ENCODE data around the gene ZMIZ1. TPM values are rescaled to one million over a fixed set of nuclear protein-coding genes. Genes with fewer than 3 reads are reported as not detected.

Gene ZMIZ1
- total RNA-seq, 2 donors from 2014 or later = 27.2 to 42.2 TPM

GRCh38 chr10:79333513-79333912 lies 264.7 kb downstream of the ZMIZ1 start:
- no peaks in the 10 kb centered on the region for H3K9me3 ChIP-seq
- intact Hi-C loops (cut with DNase I) = no loop called here
- no peak overlapping the region for H3K27ac ChIP-seq
- H3K27me3 ChIP-seq = no peaks in the 10 kb centered on the region
- ATAC-seq (no peak), DNase-seq (no peak)
- no peak overlapping the region for H3K4me3 ChIP-seq
- no peaks in the 10 kb centered on the region for H3K36me3 ChIP-seq (replicated peaks in 1 of 2; ENCODE audit: insufficient read depth in 1 of 2, low read depth in 2 of 2)
- TF ChIP-seq, protein P1, sequence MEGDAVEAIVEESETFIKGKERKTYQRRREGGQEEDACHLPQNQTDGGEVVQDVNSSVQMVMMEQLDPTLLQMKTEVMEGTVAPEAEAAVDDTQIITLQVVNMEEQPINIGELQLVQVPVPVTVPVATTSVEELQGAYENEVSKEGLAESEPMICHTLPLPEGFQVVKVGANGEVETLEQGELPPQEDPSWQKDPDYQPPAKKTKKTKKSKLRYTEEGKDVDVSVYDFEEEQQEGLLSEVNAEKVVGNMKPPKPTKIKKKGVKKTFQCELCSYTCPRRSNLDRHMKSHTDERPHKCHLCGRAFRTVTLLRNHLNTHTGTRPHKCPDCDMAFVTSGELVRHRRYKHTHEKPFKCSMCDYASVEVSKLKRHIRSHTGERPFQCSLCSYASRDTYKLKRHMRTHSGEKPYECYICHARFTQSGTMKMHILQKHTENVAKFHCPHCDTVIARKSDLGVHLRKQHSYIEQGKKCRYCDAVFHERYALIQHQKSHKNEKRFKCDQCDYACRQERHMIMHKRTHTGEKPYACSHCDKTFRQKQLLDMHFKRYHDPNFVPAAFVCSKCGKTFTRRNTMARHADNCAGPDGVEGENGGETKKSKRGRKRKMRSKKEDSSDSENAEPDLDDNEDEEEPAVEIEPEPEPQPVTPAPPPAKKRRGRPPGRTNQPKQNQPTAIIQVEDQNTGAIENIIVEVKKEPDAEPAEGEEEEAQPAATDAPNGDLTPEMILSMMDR (IDR thresholded peaks at IDR 0.05) = no peak
- TF ChIP-seq POLR2A (IDR thresholded peaks at IDR 0.05) = no peak
- WGBS, 2 donors = 91 to 100% methylated on average over 2 of the region's 2 CpGs
- peaks cover 9% of the 10 kb centered on the region for H3K4me1 ChIP-seq

- no peak for DNase-seq
- intact Hi-C loops (cut with DNase I) = no loop called here
- Histone ChIP-seq H3K4me1 (peaks cover 9% of the 10 kb centered on the region), H3K36me3 (replicated peaks in 1 of 2; ENCODE audit: insufficient read depth in 1 of 2, low read depth in 2 of 2) (no peaks in the 10 kb centered on the region), H3K27me3 (no peaks in the 10 kb centered on the region), H3K9me3 (no peaks in the 10 kb centered on the region), H3K4me3 (no peak overlapping the region), H3K27ac (no peak overlapping the region)
- no peak for ATAC-seq
- WGBS, 2 donors = 71 to 90% methylated on average over 2 of the region's 2 CpGs
- TF ChIP-seq POLR2A (IDR thresholded peaks at IDR 0.05) = no peak
- TF ChIP-seq, protein P1 (IDR thresholded peaks at IDR 0.05) = no peak
Observed at GRCh38 chr10:79334573-79334972, 265.8 kb downstream of the ZMIZ1 start.

GRCh38 chr10:79335094-79335469 lies 266.3 kb downstream of the ZMIZ1 start:
- 79 to 84% methylated on average over 2 of the region's 2 CpGs for WGBS, 2 donors
- TF ChIP-seq, protein P1 (IDR thresholded peaks at IDR 0.05) = no peak
- no peak for TF ChIP-seq POLR2A (IDR thresholded peaks at IDR 0.05)
- no peaks in the 10 kb centered on the region for H3K9me3 ChIP-seq
- H3K27me3 ChIP-seq = no peaks in the 10 kb centered on the region
- H3K27ac ChIP-seq = peak overlapping the region in 1 of 4 donors; percentile 38
- peaks cover 9% of the 10 kb centered on the region for H3K4me1 ChIP-seq
- intact Hi-C loops (cut with DNase I) = no loop called here
- H3K4me3 ChIP-seq = no peak overlapping the region
- DNase-seq = no peak
- no peak for ATAC-seq
- no peaks in the 10 kb centered on the region for H3K36me3 ChIP-seq (replicated peaks in 1 of 2; ENCODE audit: insufficient read depth in 1 of 2, low read depth in 2 of 2)

- H3K36me3 ChIP-seq (replicated peaks in 1 of 2; ENCODE audit: insufficient read depth in 1 of 2, low read depth in 2 of 2) = no peaks in the 10 kb centered on the region
Observed at GRCh38 chr10:79335470-79336235, 266.9 kb downstream of the ZMIZ1 start.

More at GRCh38 chr10:79335470-79336235, 266.9 kb downstream of the ZMIZ1 start:
- Histone ChIP-seq H3K4me3 (no peak overlapping the region), H3K9me3 (no peaks in the 10 kb centered on the region), H3K27ac (peak overlapping the region in 2 of 4 donors; percentile 28 to 38), H3K4me1 (peaks cover 12% of the 10 kb centered on the region), H3K27me3 (no peaks in the 10 kb centered on the region)
- DNase-seq = peak in 2 of 4 donors; percentile 34 to 49
- WGBS, 2 donors = 62 to 65% methylated on average over 6 to 13 of the region's 13 CpGs
- intact Hi-C loops (cut with DNase I) = no loop called here
- peak; percentile 79 for ATAC-seq
- TF ChIP-seq, protein P1 (IDR thresholded peaks at IDR 0.05) = no peak
- TF ChIP-seq POLR2A (IDR thresholded peaks at IDR 0.05) = no peak

Data from body of pancreas (tissue), 4 donors.